GM19240 (cell line): ENCODE data around the gene MFSD6L.
"Not testable (repeated sequence)": the region's sequence is repeated elsewhere in the genome, so short reads cannot be mapped to it uniquely, and the experiment has no call there.

ENCODE experiments used
- DNase-seq: peaks from one replicate; pipeline ENCODE4 v3.0.0; 2011; ENCODE audit warnings: low spot score; ENCODE audit not compliant: insufficient read length

MFSD6L gene

GRCh38 chr17:8825802-8826201 lies 26.6 kb upstream of the MFSD6L start:
- no peak for DNase-seq

- DNase-seq: no peak
These were observed 24.1 kb upstream of the MFSD6L start for GRCh38 chr17:8823279-8823678.

GRCh38 chr17:8822401-8823035 lies 23.4 kb upstream of the MFSD6L start:
- DNase-seq: no peak

GRCh38 chr17:8821446-8822105 lies 22.4 kb upstream of the MFSD6L start:
- no peak for DNase-seq

GRCh38 chr17:8820311-8821010 lies 21.3 kb upstream of the MFSD6L start:
- no peak for DNase-seq

- DNase-seq: no peak
These were observed 19.6 kb upstream of the MFSD6L start for GRCh38 chr17:8818654-8819330.

- no peak for DNase-seq
These were observed 18.9 kb upstream of the MFSD6L start for GRCh38 chr17:8818047-8818446.

GRCh38 chr17:8806926-8807550 lies 7.9 kb upstream of the MFSD6L start:
- DNase-seq: peak; percentile 92

GRCh38 chr17:8806253-8806925 lies 7.2 kb upstream of the MFSD6L start:
- DNase-seq: no peak

- DNase-seq: not testable (repeated sequence)
These were observed 6.2 kb upstream of the MFSD6L start for GRCh38 chr17:8805396-8805795.

- DNase-seq: no peak
These were observed 4.6 kb upstream of the MFSD6L start for GRCh38 chr17:8803531-8804420.

GRCh38 chr17:8801135-8801840 lies 2.1 kb upstream of the MFSD6L start:
- no peak for DNase-seq

- no peak for DNase-seq
These were observed 1.5 kb upstream of the MFSD6L start for GRCh38 chr17:8800656-8801055.

GRCh38 chr17:8799570-8800212 lies 526 bp upstream of the MFSD6L start:
- no peak for DNase-seq

GRCh38 chr17:8798176-8798845 lies 854 bp downstream of the MFSD6L start:
- no peak for DNase-seq

GRCh38 chr17:8797621-8798175 lies 1.5 kb downstream of the MFSD6L start:
- DNase-seq: no peak

- no peak for DNase-seq
These were observed 4.5 kb downstream of the MFSD6L start for GRCh38 chr17:8794636-8795035.

GRCh38 chr17:8793649-8794048 lies 5.5 kb downstream of the MFSD6L start:
- DNase-seq: no peak
